Effector memory CD4-positive, alpha-beta T cell (primary cell): ENCODE data around the gene BRD3.
"Not testable (repeated sequence)": the region's sequence is repeated elsewhere in the genome, so short reads cannot be mapped to it uniquely, and the experiment has no call there.

Experiments used
- DNase-seq, 3 donors: peaks; one replicate each; pipeline ENCODE4 v3.0.0-alpha.2; 2020
- H3K27ac ChIP-seq: 2 replicates; pipeline ENCODE4 v1.7.0; 2013; ENCODE audit warnings: mild to moderate bottlenecking, low read length, moderate library complexity; ENCODE audit not compliant: insufficient read depth, poor library complexity, severe bottlenecking
- H3K27me3 ChIP-seq: replicated peaks from 2 replicates; pipeline ENCODE4 v1.7.0; 2013; ENCODE audit warnings: mild to moderate bottlenecking, low read length; ENCODE audit not compliant: insufficient read depth, control insufficient read depth, poor library complexity, severe bottlenecking
- H3K36me3 ChIP-seq: 2 replicates; pipeline ENCODE4 v1.7.0; 2013; ENCODE audit warnings: mild to moderate bottlenecking, low read length, moderate library complexity; ENCODE audit not compliant: control insufficient read depth, insufficient read depth
- H3K4me1 ChIP-seq: 2 replicates; pipeline ENCODE4 v1.7.0; 2013; ENCODE audit warnings: low read length, mild to moderate bottlenecking; ENCODE audit not compliant: control insufficient read depth, insufficient read depth, poor library complexity, severe bottlenecking
- H3K4me3 ChIP-seq: 2 replicates; pipeline ENCODE4 v1.7.0; 2013; ENCODE audit warnings: low read length, low read depth, mild to moderate bottlenecking; ENCODE audit not compliant: insufficient read depth, poor library complexity, severe bottlenecking
- H3K9me3 ChIP-seq: 2 replicates; pipeline ENCODE4 v1.7.0; 2013; ENCODE audit warnings: mild to moderate bottlenecking, low read length, moderate library complexity; ENCODE audit not compliant: control insufficient read depth

BRD3 gene

GRCh38 chr9:133993635-133994253, 74.1 kb downstream of the BRD3 start:
- Histone ChIP-seq H3K36me3 (no peaks in the 10 kb centered on the region), H3K9me3 (no peaks in the 10 kb centered on the region), H3K27me3 (peaks cover 14% of the 10 kb centered on the region), H3K27ac (no peak overlapping the region), H3K4me1 (peaks cover 21% of the 10 kb centered on the region), H3K4me3 (peak overlapping the region; percentile 73)
- DNase-seq = no peak

GRCh38 chr9:133992780-133993634, 74.8 kb downstream of the BRD3 start:
- H3K27ac ChIP-seq = no peak overlapping the region
- peaks cover 21% of the 10 kb centered on the region for H3K4me1 ChIP-seq
- peak overlapping the region; percentile 73 for H3K4me3 ChIP-seq
- H3K27me3 ChIP-seq = peaks cover 14% of the 10 kb centered on the region
- no peaks in the 10 kb centered on the region for H3K36me3 ChIP-seq
- no peaks in the 10 kb centered on the region for H3K9me3 ChIP-seq
- DNase-seq = peak; percentile 46 to 61 (median 56)

- H3K27ac ChIP-seq = no peak within 1 kb of the TSS
- H3K36me3 ChIP-seq = no peaks in the 10 kb centered on the region
- H3K4me3 ChIP-seq = peak within 1 kb of the TSS; percentile 73
- peaks cover 21% of the 10 kb centered on the region for H3K4me1 ChIP-seq
- H3K27me3 ChIP-seq = peaks cover 14% of the 10 kb centered on the region
- peak in 1 of 3 donors; percentile 26 for DNase-seq
- no peaks in the 10 kb centered on the region for H3K9me3 ChIP-seq
Observed at GRCh38 chr9:133991964-133992779, 75.7 kb downstream of the BRD3 start, which contains the start of gene VAV2. Gene VAV2 (minus strand): TSS chr9:133992324. CDS start chr9:133992278, 46 bp downstream.

DNA sequence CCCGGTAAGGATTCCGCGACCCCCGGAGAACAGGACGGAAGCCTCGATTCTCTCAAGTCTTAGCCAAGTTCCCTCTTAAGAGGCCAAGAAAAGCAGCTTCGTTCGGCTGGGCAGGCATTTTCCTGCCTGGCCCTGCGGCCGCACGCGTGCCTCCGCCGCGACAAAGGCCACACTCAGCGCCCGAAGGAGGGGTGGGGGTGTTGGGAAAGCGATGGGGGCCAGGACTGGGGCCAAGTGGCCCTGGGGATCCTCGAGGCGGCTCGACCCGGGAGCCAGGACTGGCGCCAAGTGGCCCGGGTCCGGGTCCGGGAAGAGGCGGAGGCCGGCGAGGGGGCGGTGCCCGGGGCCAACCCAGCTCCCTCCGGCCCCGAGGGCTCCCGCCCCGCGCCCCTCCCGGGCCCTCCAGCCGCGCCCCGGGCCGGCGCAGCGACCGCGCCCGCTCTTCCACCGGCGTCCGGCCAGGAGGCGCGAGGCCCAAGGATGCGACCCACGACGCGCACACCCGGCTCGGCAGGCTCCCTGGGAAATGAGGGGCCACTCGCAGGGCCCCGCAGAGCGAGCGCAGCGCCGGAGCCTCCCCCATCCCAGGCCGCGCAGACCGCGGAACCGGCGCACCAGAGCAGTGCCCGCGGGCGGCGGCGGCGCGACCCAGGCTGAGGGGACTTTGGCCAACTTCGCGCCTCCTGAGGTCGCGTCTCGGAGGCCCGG, 76.5 kb downstream of the BRD3 start:
- H3K4me3 ChIP-seq = peak overlapping the region; percentile 50
- H3K27me3 ChIP-seq = peaks cover 14% of the 10 kb centered on the region
- no peaks in the 10 kb centered on the region for H3K36me3 ChIP-seq
- no peak overlapping the region for H3K27ac ChIP-seq
- no peaks in the 10 kb centered on the region for H3K9me3 ChIP-seq
- DNase-seq = no peak
- H3K4me1 ChIP-seq = peaks cover 21% of the 10 kb centered on the region

- Histone ChIP-seq H3K27ac (no peak overlapping the region), H3K4me1 (peaks cover 21% of the 10 kb centered on the region), H3K9me3 (no peaks in the 10 kb centered on the region), H3K36me3 (no peaks in the 10 kb centered on the region), H3K4me3 (no peak overlapping the region), H3K27me3 (peaks cover 14% of the 10 kb centered on the region)
- DNase-seq = no peak
Observed at GRCh38 chr9:133990366-133991213, 77.2 kb downstream of the BRD3 start.

DNA sequence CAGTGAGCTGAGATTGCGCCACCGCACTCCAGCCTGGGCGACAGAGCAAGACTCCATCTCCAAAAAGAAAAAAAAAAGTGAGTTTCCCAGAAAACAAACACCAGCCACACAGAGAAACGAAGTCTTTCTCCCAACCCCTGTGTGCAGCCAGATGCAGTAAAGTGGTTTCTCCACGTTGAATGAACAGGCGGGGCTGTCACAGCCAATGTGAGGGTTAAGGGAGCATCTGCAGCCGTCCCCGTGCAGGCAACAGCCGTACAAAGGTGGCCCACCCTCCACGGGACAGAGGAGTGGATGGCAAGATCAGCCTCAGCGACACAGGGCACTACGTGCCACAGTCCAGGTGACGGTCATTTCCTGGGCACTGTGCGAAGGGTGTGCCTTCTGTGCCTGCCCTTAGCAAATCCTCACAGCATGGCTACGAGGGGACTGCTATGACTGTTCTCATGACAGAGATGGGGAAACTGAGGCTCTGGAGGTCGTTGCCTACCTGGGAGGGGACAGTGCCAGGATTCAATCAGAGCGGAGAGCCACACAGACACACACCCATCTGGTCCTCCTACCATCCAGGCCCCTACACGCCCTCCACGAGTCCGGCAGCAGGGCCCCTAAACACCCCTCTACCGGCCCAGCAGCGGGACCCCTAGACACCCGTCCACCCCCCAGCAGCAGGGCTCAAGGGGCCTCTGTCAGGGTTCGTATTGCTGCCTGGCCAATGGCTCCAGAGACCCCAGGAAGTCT, 78.0 kb downstream of the BRD3 start:
- Histone ChIP-seq H3K27ac (no peak overlapping the region), H3K9me3 (no peaks in the 10 kb centered on the region), H3K36me3 (no peaks in the 10 kb centered on the region), H3K27me3 (peaks cover 14% of the 10 kb centered on the region), H3K4me1 (peaks cover 21% of the 10 kb centered on the region), H3K4me3 (no peak overlapping the region)
- DNase-seq = no peak

- H3K27ac ChIP-seq, DNase-seq: not testable (repeated sequence)
- H3K27me3 ChIP-seq = peaks cover 11% of the 10 kb centered on the region
Observed at GRCh38 chr9:133988771-133989170, 79.1 kb downstream of the BRD3 start.

DNA sequence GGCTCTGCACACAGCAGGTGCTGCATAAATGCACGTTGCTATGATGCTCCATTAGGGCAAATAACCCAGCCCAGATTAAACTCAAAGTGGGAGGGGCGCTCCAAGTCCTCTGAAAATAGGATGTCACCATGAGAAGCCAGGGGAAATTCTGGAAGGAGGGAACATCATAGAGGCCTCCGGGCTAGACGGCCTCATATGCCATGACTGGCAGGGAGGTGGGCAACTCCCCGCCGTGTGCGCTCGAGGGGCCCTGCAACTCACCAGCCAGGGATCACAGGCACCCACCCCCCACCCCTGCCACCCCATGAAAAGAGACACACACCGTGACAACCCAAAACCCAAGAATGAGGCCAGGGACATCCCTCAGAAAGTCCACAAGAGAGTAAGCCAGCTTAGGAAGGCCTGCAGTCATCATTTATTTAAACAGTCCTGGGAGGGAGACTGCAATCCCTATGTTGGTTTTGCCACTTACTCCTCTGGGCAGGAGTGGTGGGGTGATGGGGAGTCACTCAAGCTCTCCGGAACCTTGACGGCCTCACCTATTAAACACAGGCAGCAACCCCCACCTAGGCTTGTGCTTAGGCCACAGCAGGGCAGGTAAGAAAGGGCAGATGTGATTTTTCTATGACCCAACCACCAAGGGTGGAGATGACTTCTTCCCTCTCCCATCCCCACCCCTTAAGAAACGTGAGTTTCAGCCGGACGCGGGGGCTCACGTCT, 79.7 kb downstream of the BRD3 start:
- Histone ChIP-seq H3K27ac (no peak overlapping the region), H3K4me3 (no peak overlapping the region), H3K4me1 (peaks cover 7% of the 10 kb centered on the region), H3K36me3 (no peaks in the 10 kb centered on the region), H3K9me3 (no peaks in the 10 kb centered on the region), H3K27me3 (peaks cover 11% of the 10 kb centered on the region)
- no peak for DNase-seq

More at GRCh38 chr9:133988771-133989170, 79.1 kb downstream of the BRD3 start:
- not testable (repeated sequence) for H3K36me3 ChIP-seq, H3K9me3 ChIP-seq, H3K4me3 ChIP-seq
- peaks cover 14% of the 10 kb centered on the region for H3K4me1 ChIP-seq
